ENCODE measurements around the gene PCDHB11. TPM values are rescaled to one million over a fixed set of nuclear protein-coding genes. Genes with fewer than 3 reads are reported as not detected.
A peak's percentile ranks its signal among the peaks of the same experiment; 100 is the strongest.
"Not testable (repeated sequence)": the region's sequence is repeated elsewhere in the genome, so short reads cannot be mapped to it uniquely, and the experiment has no call there.

PCDHB11 gene
- total RNA-seq, 2 donors from 2014 or later, result 2.6 to 4.7 TPM

DNA sequence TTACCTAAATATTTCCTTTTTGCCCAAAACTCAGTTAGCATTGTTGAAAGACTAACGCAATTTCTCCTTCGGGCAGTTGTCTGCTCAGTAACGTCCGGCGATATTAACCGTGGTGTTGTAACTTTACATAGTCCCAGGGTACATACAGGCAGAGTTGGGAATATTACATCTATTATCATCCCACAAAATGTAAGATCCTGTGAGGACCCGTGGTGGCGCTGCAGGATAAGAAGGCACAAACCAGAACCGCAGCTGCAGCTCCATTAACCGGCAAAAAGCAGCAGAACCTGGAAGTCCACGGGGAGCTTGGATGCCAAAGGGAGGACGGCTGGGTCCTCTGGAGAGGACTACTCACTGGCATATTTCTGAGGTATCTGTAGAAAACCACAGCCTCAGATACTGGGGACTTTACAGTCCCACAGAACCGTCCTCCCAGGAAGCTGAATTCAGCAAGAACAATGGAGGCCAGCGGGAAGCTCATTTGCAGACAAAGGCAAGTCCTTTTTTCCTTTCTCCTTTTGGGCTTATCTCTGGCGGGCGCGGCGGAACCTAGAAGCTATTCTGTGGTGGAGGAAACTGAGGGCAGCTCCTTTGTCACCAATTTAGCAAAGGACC lies 21.7 kb upstream of the PCDHB11 start, which contains the start of gene PCDHB8:
PCDHB8 (plus strand) TSS at position 214 of the 615 bp plus-strand sequence; CDS start at position 459, 245 bp downstream.
- WGBS, 2 experiments (ENCODE audit: insufficient coverage in 1 of 2, insufficient read length in 1 of 2), result 76 to 82% methylated on average over 4 to 12 of the region's 18 CpGs
- H3K27me3 Mint-ChIP-seq (ENCODE audit: insufficient read depth); H3K4me3 ChIP-seq (ENCODE audit: low read length); H3K27ac ChIP-seq (ENCODE audit: low read depth, low read length); H3K27ac Mint-ChIP-seq; H3K36me3 Mint-ChIP-seq (ENCODE audit: low read depth); H3K4me1 Mint-ChIP-seq; H3K4me1 ChIP-seq (ENCODE audit: control insufficient read depth, insufficient read depth, low read length); DNase-seq; H3K9ac ChIP-seq (ENCODE audit: extremely low read depth, low read length, poor library complexity, severe bottlenecking); H3K36me3 ChIP-seq (ENCODE audit: control insufficient read depth, insufficient read depth, low read length); H3K4me3 Mint-ChIP-seq; H3K27me3 ChIP-seq (ENCODE audit: control insufficient read depth, insufficient read depth, low read length, poor library complexity, severe bottlenecking): not testable (repeated sequence)
- H3K9me3 ChIP-seq (ENCODE audit: control insufficient read depth, low read length), result peaks cover 13% of the 10 kb centered on the region
- TF ChIP-seq, protein P1, sequence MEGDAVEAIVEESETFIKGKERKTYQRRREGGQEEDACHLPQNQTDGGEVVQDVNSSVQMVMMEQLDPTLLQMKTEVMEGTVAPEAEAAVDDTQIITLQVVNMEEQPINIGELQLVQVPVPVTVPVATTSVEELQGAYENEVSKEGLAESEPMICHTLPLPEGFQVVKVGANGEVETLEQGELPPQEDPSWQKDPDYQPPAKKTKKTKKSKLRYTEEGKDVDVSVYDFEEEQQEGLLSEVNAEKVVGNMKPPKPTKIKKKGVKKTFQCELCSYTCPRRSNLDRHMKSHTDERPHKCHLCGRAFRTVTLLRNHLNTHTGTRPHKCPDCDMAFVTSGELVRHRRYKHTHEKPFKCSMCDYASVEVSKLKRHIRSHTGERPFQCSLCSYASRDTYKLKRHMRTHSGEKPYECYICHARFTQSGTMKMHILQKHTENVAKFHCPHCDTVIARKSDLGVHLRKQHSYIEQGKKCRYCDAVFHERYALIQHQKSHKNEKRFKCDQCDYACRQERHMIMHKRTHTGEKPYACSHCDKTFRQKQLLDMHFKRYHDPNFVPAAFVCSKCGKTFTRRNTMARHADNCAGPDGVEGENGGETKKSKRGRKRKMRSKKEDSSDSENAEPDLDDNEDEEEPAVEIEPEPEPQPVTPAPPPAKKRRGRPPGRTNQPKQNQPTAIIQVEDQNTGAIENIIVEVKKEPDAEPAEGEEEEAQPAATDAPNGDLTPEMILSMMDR (conservative IDR thresholded peaks at IDR 0.05), result peak; percentile 60
- H3K9me3 Mint-ChIP-seq, result peaks cover 26% of the 10 kb centered on the region

DNA sequence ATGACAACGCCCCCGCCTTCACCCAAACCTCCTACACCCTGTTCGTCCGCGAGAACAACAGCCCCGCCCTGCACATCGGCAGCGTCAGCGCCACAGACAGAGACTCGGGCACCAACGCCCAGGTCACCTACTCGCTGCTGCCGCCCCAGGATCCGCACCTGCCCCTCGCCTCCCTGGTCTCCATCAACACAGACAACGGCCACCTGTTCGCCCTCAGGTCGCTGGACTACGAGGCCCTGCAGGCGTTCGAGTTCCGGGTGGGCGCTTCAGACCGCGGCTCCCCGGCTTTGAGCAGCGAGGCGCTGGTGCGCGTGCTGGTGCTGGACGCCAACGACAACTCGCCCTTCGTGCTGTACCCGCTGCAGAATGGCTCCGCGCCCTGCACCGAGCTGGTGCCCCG lies 20.1 kb upstream of the PCDHB11 start:
- H3K9me3 ChIP-seq (ENCODE audit: control insufficient read depth, low read length), result peaks cover 13% of the 10 kb centered on the region
- DNase-seq; H3K27ac Mint-ChIP-seq; H3K36me3 ChIP-seq (ENCODE audit: control insufficient read depth, insufficient read depth, low read length); H3K27me3 Mint-ChIP-seq (ENCODE audit: insufficient read depth); H3K4me1 ChIP-seq (ENCODE audit: control insufficient read depth, insufficient read depth, low read length); H3K27ac ChIP-seq (ENCODE audit: low read depth, low read length); H3K4me3 Mint-ChIP-seq; H3K27me3 ChIP-seq (ENCODE audit: control insufficient read depth, insufficient read depth, low read length, poor library complexity, severe bottlenecking); H3K4me3 ChIP-seq (ENCODE audit: low read length); H3K4me1 Mint-ChIP-seq; H3K9ac ChIP-seq (ENCODE audit: extremely low read depth, low read length, poor library complexity, severe bottlenecking): not testable (repeated sequence)
- WGBS, 2 experiments (ENCODE audit: insufficient coverage in 1 of 2, insufficient read length in 1 of 2), result 95 to 100% methylated on average over 7 to 25 of the region's 39 CpGs
- peaks cover 13% of the 10 kb centered on the region for H3K36me3 Mint-ChIP-seq (ENCODE audit: low read depth)
- peaks cover 21% of the 10 kb centered on the region for H3K9me3 Mint-ChIP-seq

DNA sequence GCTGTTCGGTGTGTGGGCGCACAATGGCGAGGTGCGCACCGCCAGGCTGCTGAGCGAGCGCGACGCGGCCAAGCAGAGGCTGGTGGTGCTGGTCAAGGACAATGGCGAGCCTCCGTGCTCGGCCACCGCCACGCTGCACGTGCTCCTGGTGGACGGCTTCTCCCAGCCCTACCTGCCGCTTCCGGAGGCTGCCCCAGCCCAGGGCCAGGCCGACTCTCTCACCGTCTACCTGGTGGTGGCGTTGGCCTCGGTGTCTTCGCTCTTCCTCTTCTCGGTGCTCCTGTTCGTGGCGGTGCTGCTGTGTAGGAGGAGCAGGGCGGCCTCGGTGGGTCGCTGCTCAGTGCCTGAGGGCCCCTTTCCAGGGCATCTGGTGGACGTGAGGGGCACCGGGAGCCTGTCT lies 19.6 kb upstream of the PCDHB11 start:
- not testable (repeated sequence) for H3K27me3 ChIP-seq (ENCODE audit: control insufficient read depth, insufficient read depth, low read length, poor library complexity, severe bottlenecking); H3K4me3 ChIP-seq (ENCODE audit: low read length); H3K4me1 Mint-ChIP-seq; DNase-seq; H3K4me3 Mint-ChIP-seq; H3K4me1 ChIP-seq (ENCODE audit: control insufficient read depth, insufficient read depth, low read length); H3K9ac ChIP-seq (ENCODE audit: extremely low read depth, low read length, poor library complexity, severe bottlenecking); H3K27me3 Mint-ChIP-seq (ENCODE audit: insufficient read depth); H3K36me3 ChIP-seq (ENCODE audit: control insufficient read depth, insufficient read depth, low read length); H3K27ac Mint-ChIP-seq; H3K27ac ChIP-seq (ENCODE audit: low read depth, low read length)
- H3K9me3 Mint-ChIP-seq, result peaks cover 24% of the 10 kb centered on the region
- H3K36me3 Mint-ChIP-seq (ENCODE audit: low read depth), result peaks cover 18% of the 10 kb centered on the region
- 89 to 97% methylated on average over 15 to 31 of the region's 32 CpGs for WGBS, 2 experiments (ENCODE audit: insufficient coverage in 1 of 2, insufficient read length in 1 of 2)
- peaks cover 13% of the 10 kb centered on the region for H3K9me3 ChIP-seq (ENCODE audit: control insufficient read depth, low read length)

DNA sequence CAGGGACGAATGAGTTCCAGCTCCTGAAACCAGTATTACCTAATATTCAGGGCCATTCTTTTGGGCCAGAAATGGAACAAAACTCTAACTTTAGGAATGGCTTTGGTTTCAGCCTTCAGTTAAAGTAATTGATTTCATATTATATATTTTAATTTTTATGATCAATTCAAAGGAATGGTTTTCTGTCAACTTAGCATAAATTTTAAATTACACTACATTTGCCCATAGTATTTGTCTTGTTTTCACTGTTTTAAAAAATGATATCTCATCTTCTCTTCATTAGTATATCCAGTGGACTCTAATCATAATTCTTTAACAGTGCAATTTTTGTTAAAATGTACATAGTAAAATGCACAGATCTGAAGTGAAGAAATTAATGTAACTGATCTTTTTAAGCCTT lies 19.1 kb upstream of the PCDHB11 start:
- WGBS, 2 experiments (ENCODE audit: insufficient coverage in 1 of 2, insufficient read length in 1 of 2), result 83 to 93% methylated on average over 1 of the region's 1 CpG
- Histone ChIP-seq H3K27me3 (ENCODE audit: control insufficient read depth, insufficient read depth, low read length, poor library complexity, severe bottlenecking) (no peaks in the 10 kb centered on the region), H3K4me1 (ENCODE audit: control insufficient read depth, insufficient read depth, low read length) (no peaks in the 10 kb centered on the region), H3K36me3 (ENCODE audit: control insufficient read depth, insufficient read depth, low read length) (no peaks in the 10 kb centered on the region), H3K27ac (ENCODE audit: low read depth, low read length) (no peak overlapping the region), H3K4me3 (ENCODE audit: low read length) (no peak overlapping the region), H3K9me3 (ENCODE audit: control insufficient read depth, low read length) (peaks cover 13% of the 10 kb centered on the region), H3K9ac (ENCODE audit: extremely low read depth, low read length, poor library complexity, severe bottlenecking) (no peak overlapping the region)
- Mint-ChIP-seq H3K27me3 (ENCODE audit: insufficient read depth) (peaks cover 7% of the 10 kb centered on the region), H3K4me3 (no peak overlapping the region), H3K27ac (no peak overlapping the region), H3K36me3 (ENCODE audit: low read depth) (peaks cover 22% of the 10 kb centered on the region), H3K9me3 (peaks cover 26% of the 10 kb centered on the region), H3K4me1 (no peaks in the 10 kb centered on the region)
- DNase-seq, result no peak
- TF ChIP-seq, protein P1 (conservative IDR thresholded peaks at IDR 0.05), result no peak

All from endodermal cell (in vitro differentiated cells).